AG10803 (cell line): ENCODE measurements around the gene KRTAP5-9.
A peak's percentile ranks its signal among the peaks of the same experiment; 100 is the strongest.

Experiments
- DNase-seq: peaks from one replicate; pipeline ENCODE4 v3.0.0; 2010; ENCODE audit warnings: low read depth
- H3K4me3 ChIP-seq: 2 replicates; pipeline ENCODE4 v1.5.1; 2011; ENCODE audit warnings: mild to moderate bottlenecking, low read length, control low read depth
- CTCF ChIP-seq: conservative IDR thresholded peaks from 2 replicates; pipeline ENCODE4 v1.5.1; 2011; ENCODE audit warnings: mild to moderate bottlenecking, low read length, control low read depth, inconsistent platforms

Gene KRTAP5-9

DNA sequence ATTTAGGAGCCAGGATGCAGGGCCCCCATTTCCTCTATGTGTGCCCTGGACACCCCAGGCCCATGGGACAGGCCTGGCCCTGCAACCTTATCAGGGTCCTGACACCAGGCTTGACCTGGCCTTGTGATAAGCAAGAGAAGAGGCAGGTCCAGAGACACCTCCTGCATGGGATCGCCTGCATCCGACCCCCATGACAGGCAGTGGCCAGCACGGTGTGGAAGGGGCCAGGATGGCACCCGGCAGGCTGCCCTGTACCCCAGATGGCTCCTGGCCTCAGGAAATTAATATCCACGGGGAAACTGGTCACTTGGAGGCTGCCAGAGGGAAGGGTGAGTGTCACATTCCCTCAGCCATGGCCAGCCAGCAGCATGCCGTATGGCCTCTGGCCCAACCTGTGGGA lies 6.8 kb downstream of the KRTAP5-9 start:
- H3K4me3 ChIP-seq = no peak overlapping the region
- no peak for TF ChIP-seq CTCF
- DNase-seq = no peak

- no peak for TF ChIP-seq CTCF
- no peak overlapping the region for H3K4me3 ChIP-seq
- DNase-seq = no peak
Measured at GRCh38 chr11:71555508-71555907, 7.3 kb downstream of the KRTAP5-9 start.

DNA sequence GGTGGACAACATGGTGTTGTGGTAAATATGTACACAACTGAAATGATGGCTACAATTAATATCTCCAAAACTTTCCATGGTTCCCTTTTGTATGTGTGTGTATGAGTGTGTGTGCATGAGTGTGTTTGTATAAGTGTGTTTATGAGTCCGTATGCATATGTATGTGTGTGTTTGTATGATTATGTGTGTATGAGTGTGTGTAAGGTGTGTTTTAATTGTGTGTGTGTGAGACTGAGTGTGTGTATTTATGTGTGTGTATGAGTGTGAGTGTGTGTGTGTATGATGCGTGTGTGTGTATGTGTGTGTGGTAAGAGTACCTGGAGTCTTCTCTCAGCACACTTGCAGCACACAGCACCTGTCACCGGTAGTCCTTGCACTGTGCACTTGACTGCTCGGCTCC lies 7.8 kb downstream of the KRTAP5-9 start:
- no peak overlapping the region for H3K4me3 ChIP-seq
- TF ChIP-seq CTCF = no peak
- no peak for DNase-seq

GRCh38 chr11:71557257-71557656 lies 9.0 kb downstream of the KRTAP5-9 start:
- no peak for TF ChIP-seq CTCF
- no peak overlapping the region for H3K4me3 ChIP-seq
- no peak for DNase-seq

GRCh38 chr11:71558996-71559395 lies 10.8 kb downstream of the KRTAP5-9 start:
- DNase-seq = no peak
- no peak for TF ChIP-seq CTCF
- no peak overlapping the region for H3K4me3 ChIP-seq

GRCh38 chr11:71562120-71562519 lies 13.9 kb downstream of the KRTAP5-9 start:
- no peak for DNase-seq
- no peak overlapping the region for H3K4me3 ChIP-seq
- TF ChIP-seq CTCF = no peak

- peak; percentile 46 for TF ChIP-seq CTCF
- DNase-seq = peak; percentile 50
- no peak overlapping the region for H3K4me3 ChIP-seq
Measured at GRCh38 chr11:71563406-71563805, 15.2 kb downstream of the KRTAP5-9 start.
